Neural progenitor cell (in vitro differentiated cells): ENCODE measurements around the gene KBTBD2.

Experiments
- EZH2 ChIP-seq: fragments of 200-600 bp; sonication (generic); IDR thresholded peaks from 2 replicates; pipeline ENCODE4 v1.6.1; 2017; ENCODE audit warnings: antibody characterized with exemption, mild to moderate bottlenecking, moderate library complexity
- EZH2phosphoT487 ChIP-seq: fragments of 200-600 bp; sonication (generic); IDR thresholded peaks from 2 replicates; pipeline ENCODE4 v1.6.1; 2017; ENCODE audit warnings: antibody characterized with exemption
- TF ChIP-seq, protein P1 (sequence below): fragments of 200-600 bp; sonication (generic); IDR thresholded peaks from 2 replicates; pipeline ENCODE4 v1.5.1; 2017; ENCODE audit warnings: antibody characterized with exemption, mild to moderate bottlenecking

DNA sequence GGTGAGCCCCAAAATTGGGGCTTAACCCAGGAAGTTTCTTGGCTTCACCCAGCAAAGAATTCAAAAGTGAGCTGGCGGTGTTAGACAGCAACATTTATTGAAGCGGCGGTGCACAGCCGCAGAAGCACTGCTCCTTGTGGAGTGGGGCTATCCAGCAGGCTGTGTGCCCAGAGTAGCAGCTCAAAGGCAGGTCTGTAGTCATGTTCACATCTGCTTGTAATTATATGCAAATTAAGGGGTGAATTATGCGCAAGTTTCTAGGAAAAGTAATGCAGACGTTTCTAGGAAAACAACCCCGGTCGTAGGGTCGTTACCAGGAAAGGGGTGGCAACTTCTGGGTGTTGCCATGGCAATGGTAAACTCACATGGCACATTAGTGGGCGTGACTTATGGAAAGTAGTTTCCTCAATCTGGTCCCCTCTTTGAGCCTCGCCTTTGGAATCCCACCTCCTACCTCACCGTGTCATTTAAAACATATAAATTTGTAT, 13.7 kb upstream of the KBTBD2 start:
- TF ChIP-seq, protein P1, sequence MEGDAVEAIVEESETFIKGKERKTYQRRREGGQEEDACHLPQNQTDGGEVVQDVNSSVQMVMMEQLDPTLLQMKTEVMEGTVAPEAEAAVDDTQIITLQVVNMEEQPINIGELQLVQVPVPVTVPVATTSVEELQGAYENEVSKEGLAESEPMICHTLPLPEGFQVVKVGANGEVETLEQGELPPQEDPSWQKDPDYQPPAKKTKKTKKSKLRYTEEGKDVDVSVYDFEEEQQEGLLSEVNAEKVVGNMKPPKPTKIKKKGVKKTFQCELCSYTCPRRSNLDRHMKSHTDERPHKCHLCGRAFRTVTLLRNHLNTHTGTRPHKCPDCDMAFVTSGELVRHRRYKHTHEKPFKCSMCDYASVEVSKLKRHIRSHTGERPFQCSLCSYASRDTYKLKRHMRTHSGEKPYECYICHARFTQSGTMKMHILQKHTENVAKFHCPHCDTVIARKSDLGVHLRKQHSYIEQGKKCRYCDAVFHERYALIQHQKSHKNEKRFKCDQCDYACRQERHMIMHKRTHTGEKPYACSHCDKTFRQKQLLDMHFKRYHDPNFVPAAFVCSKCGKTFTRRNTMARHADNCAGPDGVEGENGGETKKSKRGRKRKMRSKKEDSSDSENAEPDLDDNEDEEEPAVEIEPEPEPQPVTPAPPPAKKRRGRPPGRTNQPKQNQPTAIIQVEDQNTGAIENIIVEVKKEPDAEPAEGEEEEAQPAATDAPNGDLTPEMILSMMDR: no peak
- no peak for TF ChIP-seq EZH2
- TF ChIP-seq EZH2phosphoT487: no peak
